Neural progenitor cell (in vitro differentiated cells): Measurements from ENCODE around the gene PTPN14. TPM values are rescaled to one million over a fixed set of nuclear protein-coding genes. Genes with fewer than 3 reads are reported as not detected.

Experiments used
- DNase-seq: peaks from one replicate; pipeline ENCODE4 v3.0.0-alpha.2; 2016; ENCODE audit warnings: low spot score
- H2AFZ ChIP-seq: fragments of 200-600 bp; sonication (generic); replicated peaks from 2 replicates; pipeline ENCODE4 v1.6.1; 2016; ENCODE audit warnings: antibody characterized with exemption
- H3F3A ChIP-seq: fragments of 200-600 bp; sonication (generic); 2 replicates; pipeline ENCODE4 v1.6.1; 2016; ENCODE audit warnings: antibody characterized with exemption, low read depth
- H3K27ac ChIP-seq: fragments of 200-600 bp; sonication (generic); 2 replicates; pipeline ENCODE4 v1.5.1; 2016; ENCODE audit warnings: mild to moderate bottlenecking
- H3K27me3 ChIP-seq: fragments of 200-600 bp; sonication (generic); 2 replicates; pipeline ENCODE4 v1.6.1; 2016; ENCODE audit warnings: mild to moderate bottlenecking, moderate library complexity
- H3K36me3 ChIP-seq: fragments of 200-600 bp; sonication (generic); 2 replicates; pipeline ENCODE4 v1.5.1; 2016
- H3K4me1 ChIP-seq: fragments of 200-600 bp; sonication (generic); 2 replicates; pipeline ENCODE4 v1.6.1; 2016; ENCODE audit warnings: mixed run types
- H3K4me2 ChIP-seq: fragments of 200-600 bp; sonication (generic); 2 replicates; pipeline ENCODE4 v1.6.1; 2016
- H3K4me3 ChIP-seq: fragments of 200-600 bp; sonication (generic); 2 replicates; pipeline ENCODE4 v1.5.1; 2016
- H3K79me2 ChIP-seq: fragments of 200-600 bp; sonication (generic); 2 replicates; pipeline ENCODE4 v1.6.1; 2016; ENCODE audit warnings: low read depth
- H3K9ac ChIP-seq: fragments of 200-600 bp; sonication (generic); 2 replicates; pipeline ENCODE4 v1.6.1; 2016
- H3K9me3 ChIP-seq: fragments of 200-600 bp; sonication (generic); 2 replicates; pipeline ENCODE4 v1.5.1; 2016; ENCODE audit warnings: low read depth
- H4K20me1 ChIP-seq: fragments of 200-600 bp; sonication (generic); 2 replicates; pipeline ENCODE4 v1.6.1; 2016; ENCODE audit warnings: low read depth
- H3K27ac Mint-ChIP-seq: 3 replicates; pipeline ENCODE4 v1.8.0; 2021; ENCODE audit warnings: mixed read lengths
- H3K27me3 Mint-ChIP-seq: 2 replicates; pipeline ENCODE4 v1.8.0; 2022; ENCODE audit warnings: low read depth, mild to moderate bottlenecking, inconsistent platforms, moderate library complexity, mixed read lengths; ENCODE audit not compliant: insufficient read depth
- H3K36me3 Mint-ChIP-seq: 3 replicates; pipeline ENCODE4 v1.8.0; 2021; ENCODE audit warnings: mixed read lengths
- H3K4me1 Mint-ChIP-seq: 3 replicates; pipeline ENCODE4 v1.8.0; 2021; ENCODE audit warnings: mixed read lengths
- H3K4me3 Mint-ChIP-seq: 3 replicates; pipeline ENCODE4 v1.8.0; 2021; ENCODE audit warnings: mild to moderate bottlenecking, moderate library complexity, mixed read lengths
- H3K9me3 Mint-ChIP-seq: 3 replicates; pipeline ENCODE4 v1.8.0; 2020; ENCODE audit warnings: mixed read lengths
- EZH2 ChIP-seq: fragments of 200-600 bp; sonication (generic); IDR thresholded peaks from 2 replicates; pipeline ENCODE4 v1.6.1; 2017; ENCODE audit warnings: antibody characterized with exemption, mild to moderate bottlenecking, moderate library complexity
- EZH2phosphoT487 ChIP-seq: fragments of 200-600 bp; sonication (generic); IDR thresholded peaks from 2 replicates; pipeline ENCODE4 v1.6.1; 2017; ENCODE audit warnings: antibody characterized with exemption
- total RNA-seq: library from RNA; depleted of rRNA; stranded (reverse); fragments of >200 nt; gene quantifications from 2 replicates; pipeline ENCODE4 v1.2.3, GENCODE V29; 2015; ENCODE audit warnings: low replicate concordance
- TF ChIP-seq, protein P1 (sequence below): fragments of 200-600 bp; sonication (generic); IDR thresholded peaks from 2 replicates; pipeline ENCODE4 v1.5.1; 2017; ENCODE audit warnings: antibody characterized with exemption, mild to moderate bottlenecking

The PTPN14 gene
- total RNA-seq, 1 donor from 2014 or later, result 28.3 TPM

DNA sequence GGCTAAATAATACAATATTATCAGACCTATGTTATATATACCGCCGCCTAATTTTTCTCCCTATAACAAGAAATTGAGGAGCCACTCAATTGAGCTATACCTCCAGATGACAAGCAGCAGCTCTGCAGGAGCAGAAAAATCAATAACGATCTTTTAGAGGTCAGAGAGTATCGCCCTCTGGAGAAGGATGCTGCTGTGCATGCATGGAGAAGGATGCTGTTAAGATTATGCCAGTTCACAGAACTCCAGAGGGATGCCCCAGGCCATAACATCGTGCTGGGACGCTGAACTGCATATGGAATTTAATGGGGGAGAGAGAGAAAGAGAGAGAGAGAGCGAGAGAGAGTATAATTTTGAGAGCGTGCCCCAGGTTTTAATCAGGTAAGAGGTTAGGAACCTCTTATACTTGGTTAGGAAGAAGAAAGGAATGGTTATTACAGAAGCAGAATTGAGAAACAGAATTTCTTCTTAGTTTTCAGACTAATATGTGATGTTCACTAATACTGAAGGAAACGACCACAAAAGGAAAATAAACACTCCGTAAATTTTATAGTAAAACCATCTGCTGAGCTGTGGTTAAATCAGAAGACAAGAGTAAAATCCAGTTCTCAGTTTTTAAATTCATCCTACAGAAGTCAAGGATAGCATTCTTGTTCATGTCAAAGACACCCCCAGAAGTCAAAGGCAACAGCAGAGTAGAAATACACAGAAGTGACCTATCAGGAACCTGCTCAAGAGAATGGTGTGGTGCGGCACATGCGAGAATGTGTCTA lies 159.3 kb downstream of the PTPN14 start:
- Histone ChIP-seq H3K27me3 (no peaks in the 10 kb centered on the region), H3K36me3 (no peaks in the 10 kb centered on the region), H3K27ac (no peak overlapping the region), H2AFZ (no peak overlapping the region), H3K4me2 (no peak overlapping the region), H3K4me3 (no peak overlapping the region), H3F3A (no peaks in the 10 kb centered on the region), H3K79me2 (no peaks in the 10 kb centered on the region), H3K9ac (no peak overlapping the region), H3K4me1 (peaks cover 3% of the 10 kb centered on the region), H3K9me3 (no peaks in the 10 kb centered on the region), H4K20me1 (no peaks in the 10 kb centered on the region)
- peaks cover 7% of the 10 kb centered on the region for H3K36me3 Mint-ChIP-seq
- no peak overlapping the region for H3K4me3 Mint-ChIP-seq
- no peaks in the 10 kb centered on the region for H3K4me1 Mint-ChIP-seq
- no peaks in the 10 kb centered on the region for H3K27me3 Mint-ChIP-seq
- no peak overlapping the region for H3K27ac Mint-ChIP-seq
- TF ChIP-seq, protein P1, sequence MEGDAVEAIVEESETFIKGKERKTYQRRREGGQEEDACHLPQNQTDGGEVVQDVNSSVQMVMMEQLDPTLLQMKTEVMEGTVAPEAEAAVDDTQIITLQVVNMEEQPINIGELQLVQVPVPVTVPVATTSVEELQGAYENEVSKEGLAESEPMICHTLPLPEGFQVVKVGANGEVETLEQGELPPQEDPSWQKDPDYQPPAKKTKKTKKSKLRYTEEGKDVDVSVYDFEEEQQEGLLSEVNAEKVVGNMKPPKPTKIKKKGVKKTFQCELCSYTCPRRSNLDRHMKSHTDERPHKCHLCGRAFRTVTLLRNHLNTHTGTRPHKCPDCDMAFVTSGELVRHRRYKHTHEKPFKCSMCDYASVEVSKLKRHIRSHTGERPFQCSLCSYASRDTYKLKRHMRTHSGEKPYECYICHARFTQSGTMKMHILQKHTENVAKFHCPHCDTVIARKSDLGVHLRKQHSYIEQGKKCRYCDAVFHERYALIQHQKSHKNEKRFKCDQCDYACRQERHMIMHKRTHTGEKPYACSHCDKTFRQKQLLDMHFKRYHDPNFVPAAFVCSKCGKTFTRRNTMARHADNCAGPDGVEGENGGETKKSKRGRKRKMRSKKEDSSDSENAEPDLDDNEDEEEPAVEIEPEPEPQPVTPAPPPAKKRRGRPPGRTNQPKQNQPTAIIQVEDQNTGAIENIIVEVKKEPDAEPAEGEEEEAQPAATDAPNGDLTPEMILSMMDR, result no peak
- TF ChIP-seq EZH2 (no peak), EZH2phosphoT487 (no peak)
- no peaks in the 10 kb centered on the region for H3K9me3 Mint-ChIP-seq
- no peak for DNase-seq

DNA sequence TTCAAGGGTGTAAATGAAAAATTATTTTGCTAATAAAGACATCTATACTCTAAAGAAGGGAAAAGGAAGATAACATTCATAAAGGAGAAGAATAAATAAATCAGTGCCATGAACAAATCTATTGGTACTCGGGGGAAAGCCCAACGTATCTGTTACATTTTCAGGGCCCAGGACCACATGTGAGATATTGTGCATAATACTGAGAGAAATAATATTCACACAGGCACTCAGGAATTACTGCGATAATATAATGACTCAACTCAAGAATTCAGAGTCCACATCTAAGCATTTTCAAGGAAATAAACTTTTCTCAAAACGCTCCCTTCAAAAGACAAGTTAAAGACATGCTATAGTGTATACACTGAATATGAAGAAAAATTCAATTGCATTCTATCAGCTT lies 161.7 kb downstream of the PTPN14 start:
- H3K4me3 Mint-ChIP-seq, result no peak overlapping the region
- Histone ChIP-seq H3K79me2 (no peaks in the 10 kb centered on the region), H3K4me1 (peaks cover 3% of the 10 kb centered on the region), H3K4me2 (no peak overlapping the region), H3K27me3 (no peaks in the 10 kb centered on the region), H3K36me3 (no peaks in the 10 kb centered on the region), H3F3A (no peaks in the 10 kb centered on the region), H3K9ac (no peak overlapping the region), H3K9me3 (no peaks in the 10 kb centered on the region), H3K4me3 (no peak overlapping the region), H2AFZ (no peak overlapping the region), H3K27ac (no peak overlapping the region), H4K20me1 (no peaks in the 10 kb centered on the region)
- H3K27ac Mint-ChIP-seq, result no peak overlapping the region
- peaks cover 11% of the 10 kb centered on the region for H3K36me3 Mint-ChIP-seq
- no peaks in the 10 kb centered on the region for H3K9me3 Mint-ChIP-seq
- TF ChIP-seq EZH2phosphoT487, result no peak
- H3K4me1 Mint-ChIP-seq, result no peaks in the 10 kb centered on the region
- DNase-seq, result no peak
- H3K27me3 Mint-ChIP-seq, result no peaks in the 10 kb centered on the region

DNA sequence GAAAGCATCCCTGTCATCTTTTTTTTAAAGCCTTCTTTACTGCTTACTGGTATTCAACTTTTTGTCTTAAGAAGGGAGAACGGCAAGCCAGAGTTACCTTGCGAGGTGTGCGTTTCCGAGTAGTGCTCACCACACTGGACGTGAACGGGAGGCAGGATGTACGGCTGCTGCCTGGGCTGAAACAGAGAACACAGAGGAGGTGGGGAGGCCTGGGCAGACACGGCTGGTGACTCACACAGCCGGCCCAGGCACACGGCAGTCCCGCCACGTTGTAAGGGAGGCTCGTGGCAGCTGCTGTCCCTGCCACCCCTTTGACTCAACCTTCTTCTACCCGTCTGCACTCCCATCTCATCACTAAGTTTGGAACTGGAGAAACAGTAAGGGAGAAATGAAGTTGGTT lies 164.7 kb downstream of the PTPN14 start:
- Histone ChIP-seq H3K9ac (no peak overlapping the region), H3K4me1 (peaks cover 3% of the 10 kb centered on the region), H3K36me3 (no peaks in the 10 kb centered on the region), H3K27me3 (no peaks in the 10 kb centered on the region), H3K27ac (no peak overlapping the region), H4K20me1 (no peaks in the 10 kb centered on the region), H3K79me2 (no peaks in the 10 kb centered on the region), H3F3A (no peaks in the 10 kb centered on the region), H3K4me2 (no peak overlapping the region), H2AFZ (no peak overlapping the region), H3K4me3 (no peak overlapping the region), H3K9me3 (no peaks in the 10 kb centered on the region)
- TF ChIP-seq EZH2phosphoT487, result no peak
- no peak for TF ChIP-seq EZH2
- TF ChIP-seq, protein P1, result no peak
- Mint-ChIP-seq H3K27ac (peak overlapping the region; percentile 59), H3K36me3 (peaks cover 17% of the 10 kb centered on the region), H3K4me3 (no peak overlapping the region), H3K27me3 (peaks cover 4% of the 10 kb centered on the region), H3K4me1 (no peaks in the 10 kb centered on the region), H3K9me3 (no peaks in the 10 kb centered on the region)
- DNase-seq, result no peak

DNA sequence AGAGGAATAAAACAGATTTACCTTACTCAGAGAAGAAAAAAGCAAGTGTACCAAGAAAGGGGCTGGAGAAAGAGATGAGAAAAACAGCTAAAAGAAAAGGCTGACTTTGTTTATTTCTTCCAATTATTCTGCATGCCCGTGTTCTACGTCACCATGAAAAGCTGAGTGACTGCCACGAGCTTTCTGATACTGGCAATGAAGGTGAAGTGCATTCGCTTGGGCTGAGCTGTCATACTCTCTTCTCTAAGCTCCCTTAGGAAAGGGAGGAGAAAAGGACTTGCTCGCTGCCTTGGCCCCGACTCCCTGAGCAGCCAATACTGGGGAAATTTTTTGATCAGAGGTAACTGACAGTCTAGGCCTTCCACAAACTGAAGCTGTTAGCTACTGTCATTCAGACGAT lies 165.1 kb downstream of the PTPN14 start:
- Mint-ChIP-seq H3K4me1 (no peaks in the 10 kb centered on the region), H3K27me3 (peaks cover 4% of the 10 kb centered on the region), H3K36me3 (peaks cover 19% of the 10 kb centered on the region)

More for the DNA sequence above, 165.1 kb downstream of the PTPN14 start:
- Histone ChIP-seq H3K4me3 (no peak overlapping the region), H3K9me3 (no peaks in the 10 kb centered on the region), H3K4me1 (peaks cover 3% of the 10 kb centered on the region), H3K9ac (no peak overlapping the region), H3K4me2 (no peak overlapping the region), H3K27me3 (no peaks in the 10 kb centered on the region), H3K27ac (no peak overlapping the region), H3K36me3 (no peaks in the 10 kb centered on the region), H2AFZ (no peak overlapping the region), H3F3A (no peaks in the 10 kb centered on the region), H3K79me2 (no peaks in the 10 kb centered on the region), H4K20me1 (no peaks in the 10 kb centered on the region)
- no peak overlapping the region for H3K27ac Mint-ChIP-seq
- no peaks in the 10 kb centered on the region for H3K9me3 Mint-ChIP-seq
- DNase-seq, result no peak
- H3K4me3 Mint-ChIP-seq, result no peak overlapping the region
- TF ChIP-seq EZH2 (no peak), EZH2phosphoT487 (no peak)
- TF ChIP-seq, protein P1, result no peak
